Activated T-cell treated with anti-CD3 and anti-CD28 coated beads for 4 hours (primary cell): ENCODE results near the gene LYZL4.
A peak's percentile ranks its signal among the peaks of the same experiment; 100 is the strongest.

Experiments
- DNase-seq: peaks from one replicate; pipeline ENCODE4 v3.0.0-alpha.2; 2020

Gene LYZL4, protein sequence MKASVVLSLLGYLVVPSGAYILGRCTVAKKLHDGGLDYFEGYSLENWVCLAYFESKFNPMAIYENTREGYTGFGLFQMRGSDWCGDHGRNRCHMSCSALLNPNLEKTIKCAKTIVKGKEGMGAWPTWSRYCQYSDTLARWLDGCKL

GRCh38 chr3:42410370-42411131, at the start of gene LYZL4:
Gene LYZL4 (minus strand): TSS chr3:42410610. CDS start chr3:42407251, 3,359 bp downstream.
- DNase-seq: no peak

- no peak for DNase-seq
These were observed 48.7 kb upstream of the LYZL4 start for GRCh38 chr3:42459151-42459550.

- DNase-seq: no peak
These were observed 45.8 kb upstream of the LYZL4 start for GRCh38 chr3:42456211-42456610.

DNA sequence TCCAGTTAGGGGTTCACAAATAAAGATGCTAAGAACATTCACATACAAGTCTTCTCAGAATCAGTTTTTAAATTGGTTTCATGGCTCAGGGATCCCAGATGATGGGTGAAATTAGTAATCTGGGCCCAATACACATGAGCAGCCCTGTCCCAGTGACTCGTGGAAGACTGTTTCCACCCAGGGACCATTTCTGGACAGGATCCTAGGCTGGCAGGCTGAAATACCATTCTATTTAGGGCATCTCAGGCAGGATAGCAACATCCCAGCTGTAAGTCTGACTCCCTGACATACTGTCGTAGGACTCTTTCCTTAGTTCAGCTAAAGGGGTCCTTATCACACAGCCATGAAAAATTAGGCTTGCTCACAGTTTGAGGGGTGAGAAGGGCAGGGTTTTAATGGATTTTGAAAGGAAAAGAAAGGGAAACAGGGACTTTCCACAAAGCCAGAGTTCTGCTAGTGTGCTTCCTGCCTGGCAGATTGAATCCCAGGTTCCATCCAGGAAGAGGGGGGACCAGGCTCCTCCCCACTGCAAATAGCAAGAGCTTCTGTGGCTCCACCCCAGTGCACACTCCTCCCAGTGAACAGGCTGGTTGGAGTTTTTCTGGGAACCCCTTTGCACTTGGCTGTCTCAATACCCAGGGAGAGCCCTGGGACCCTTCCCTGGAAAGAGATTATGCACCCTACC, 41.3 kb upstream of the LYZL4 start:
- DNase-seq: no peak

GRCh38 chr3:42451116-42451515, 40.7 kb upstream of the LYZL4 start:
- DNase-seq: no peak

DNA sequence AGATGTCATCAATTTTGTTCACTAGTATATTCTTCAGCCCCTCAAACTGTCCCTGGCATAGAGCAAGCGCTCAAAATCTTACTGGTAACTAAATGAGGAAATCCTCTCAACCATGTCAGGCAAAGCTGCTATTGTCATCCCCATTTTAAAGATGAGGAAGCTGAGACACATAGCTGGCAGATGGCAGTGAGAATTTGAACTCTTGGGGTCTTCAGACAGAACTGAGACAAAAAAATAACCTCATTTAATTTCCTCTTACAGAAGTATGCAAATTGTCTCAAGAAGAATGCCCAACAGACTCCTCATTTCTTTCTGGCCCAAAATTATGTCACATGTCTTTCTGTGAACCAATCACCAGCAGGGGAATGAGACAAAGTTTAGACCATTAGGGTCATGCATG, 40.2 kb upstream of the LYZL4 start:
- DNase-seq: no peak

GRCh38 chr3:42447481-42447880, 37.1 kb upstream of the LYZL4 start:
- DNase-seq: no peak

DNA sequence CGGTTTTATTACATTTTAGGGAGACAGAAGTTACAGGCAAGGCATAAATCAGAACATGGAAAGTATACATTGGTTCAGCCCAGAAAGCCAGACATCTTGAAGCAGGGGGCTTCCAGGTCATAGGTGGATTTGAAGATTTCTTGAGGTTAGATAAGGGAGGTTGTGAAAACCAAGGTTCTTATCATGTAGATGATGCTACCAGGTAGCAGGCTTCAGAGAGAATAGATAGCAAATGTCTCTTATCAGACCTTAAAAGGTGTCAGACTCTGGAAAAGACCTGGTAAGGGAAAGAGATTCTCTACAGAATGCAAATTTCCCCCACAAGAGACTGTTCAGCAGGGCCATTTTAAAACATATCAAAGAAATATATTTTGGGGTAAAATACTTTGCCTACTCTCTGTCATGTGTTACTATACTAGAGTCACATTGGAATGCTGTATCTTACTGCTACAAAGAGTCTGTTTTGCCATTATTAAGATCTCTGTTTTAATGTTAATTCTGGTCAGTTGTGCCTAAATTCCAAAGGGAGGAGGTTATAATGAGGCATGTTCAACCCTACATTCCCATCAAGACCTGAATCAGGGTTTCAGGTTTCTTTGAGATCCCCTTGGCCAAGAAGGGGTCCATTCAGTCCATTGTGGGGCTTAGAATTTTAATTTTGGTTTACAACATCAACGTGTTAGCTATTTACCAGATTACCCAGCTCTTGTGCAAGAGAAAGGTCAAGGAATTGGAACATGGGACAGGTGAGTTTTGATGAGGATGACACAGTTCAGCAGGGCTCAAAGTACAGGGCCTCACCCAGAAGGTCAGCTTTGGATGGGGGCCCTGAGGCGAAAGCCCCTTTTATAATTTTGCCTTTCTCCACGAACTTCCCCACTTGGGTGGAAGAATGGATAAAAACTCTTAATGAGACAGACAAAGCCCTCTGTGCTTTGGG, 36.0 kb upstream of the LYZL4 start:
- DNase-seq: no peak

DNA sequence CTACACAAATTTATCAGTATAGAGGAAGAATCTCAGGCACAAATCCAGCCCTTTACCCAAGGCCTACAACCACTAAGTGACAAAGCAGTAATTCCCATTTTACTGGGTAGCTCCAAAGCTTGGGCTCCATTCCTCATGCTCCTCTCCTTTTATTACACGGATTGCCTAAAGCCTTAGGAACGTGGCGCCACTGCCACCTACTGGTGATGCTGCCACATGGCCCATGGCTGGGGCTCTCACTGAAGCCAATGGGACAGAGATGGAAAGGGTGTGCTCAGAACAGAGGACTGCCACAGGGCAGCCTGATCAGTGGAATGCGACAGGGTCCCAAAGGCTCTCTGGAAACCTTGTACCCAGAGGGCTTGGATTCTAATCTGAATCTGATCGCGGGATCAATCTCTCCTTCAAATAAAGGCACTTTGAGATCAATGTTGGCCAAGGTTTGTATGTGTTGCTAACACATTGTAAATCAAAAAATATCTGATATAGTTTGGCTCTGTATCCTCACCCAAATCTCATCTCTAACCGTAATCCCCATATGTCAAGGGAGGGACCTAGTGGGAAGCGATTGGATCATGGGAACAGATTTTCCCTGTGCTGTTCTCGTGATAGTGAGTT, 33.5 kb upstream of the LYZL4 start:
- DNase-seq: peak; percentile 71

DNA sequence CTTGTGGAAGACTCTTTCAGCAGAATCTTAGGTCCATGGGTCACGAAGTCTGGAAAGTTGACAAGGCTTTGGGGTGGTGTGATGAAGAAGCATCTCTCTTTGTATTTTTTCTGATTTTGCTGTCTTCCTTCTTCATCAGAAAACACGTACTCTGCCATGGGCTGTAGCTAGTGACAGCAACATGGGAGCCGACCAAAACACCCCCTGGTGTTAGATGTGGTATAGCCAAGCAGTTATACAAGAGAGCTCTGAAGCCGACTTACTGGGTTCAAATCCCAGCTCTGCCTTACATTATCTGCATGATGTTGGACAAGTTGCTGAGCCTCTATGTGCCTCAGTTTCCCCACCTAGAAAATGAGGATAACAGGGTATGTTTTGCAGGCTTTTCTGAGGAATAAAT, 32.9 kb upstream of the LYZL4 start:
- no peak for DNase-seq

DNA sequence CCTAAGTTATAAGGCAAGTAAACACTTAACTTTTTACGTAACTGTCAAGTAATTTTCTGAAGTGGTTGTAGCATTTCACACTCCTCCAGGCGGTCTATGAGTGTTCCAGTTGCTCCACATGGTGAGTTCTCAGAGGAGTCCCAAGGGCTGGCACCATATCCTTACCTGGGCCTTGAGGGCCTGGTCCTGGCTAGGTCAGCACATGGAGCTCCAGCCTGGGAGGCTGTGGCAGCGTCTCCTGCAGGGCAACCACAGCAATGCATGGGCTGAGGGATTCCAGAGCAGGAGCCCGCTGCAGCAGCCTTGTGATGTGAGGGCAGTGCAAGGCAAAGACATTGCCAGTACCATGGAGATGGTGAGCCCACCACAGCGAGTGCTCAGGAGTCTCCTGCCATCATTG, 32.2 kb upstream of the LYZL4 start:
- no peak for DNase-seq

DNA sequence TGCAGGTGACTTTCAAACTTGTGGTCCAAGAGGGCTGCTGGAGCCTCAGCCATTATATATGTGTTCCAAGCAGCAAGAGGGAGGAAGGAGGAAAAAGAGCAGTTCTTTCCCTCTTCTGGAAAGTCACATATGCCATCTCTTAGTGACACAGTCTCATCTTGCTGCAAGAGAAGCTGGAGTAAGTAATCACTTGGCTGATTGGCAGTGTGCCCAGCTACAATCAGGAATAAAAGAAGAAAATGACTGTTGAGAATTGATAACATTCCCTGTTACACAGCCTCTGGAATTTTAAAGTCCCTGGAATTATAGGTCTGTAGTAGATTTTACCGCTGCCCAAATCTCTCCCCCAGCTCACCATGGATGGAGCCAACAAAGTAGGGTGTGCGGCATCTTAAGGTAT, 31.4 kb upstream of the LYZL4 start:
- no peak for DNase-seq

- DNase-seq: no peak
These were observed 30.5 kb upstream of the LYZL4 start for GRCh38 chr3:42440924-42441323.

- DNase-seq: no peak
These were observed 29.1 kb upstream of the LYZL4 start for GRCh38 chr3:42439261-42440115.

DNA sequence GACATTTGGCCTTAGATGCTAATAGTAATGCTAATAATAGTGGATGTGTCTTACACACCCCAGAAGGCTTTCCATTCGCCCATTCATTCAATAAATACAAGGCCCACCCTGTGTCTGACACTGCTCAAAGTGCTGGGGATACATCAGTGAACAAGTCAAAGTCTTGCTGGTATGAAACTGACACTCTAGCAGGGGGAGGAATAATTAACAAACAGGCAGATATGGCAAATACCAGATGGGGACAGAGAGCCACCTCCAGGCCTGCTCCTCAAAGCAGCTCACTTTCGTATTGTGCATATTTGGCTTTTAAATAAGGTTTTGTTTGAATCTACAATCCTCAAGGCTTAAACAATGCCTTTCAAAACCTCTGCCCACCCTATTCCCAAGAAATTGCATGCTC, 28.3 kb upstream of the LYZL4 start:
- no peak for DNase-seq

- no peak for DNase-seq
These were observed 27.8 kb upstream of the LYZL4 start for GRCh38 chr3:42438193-42438592.

GRCh38 chr3:42434777-42435380, 24.5 kb upstream of the LYZL4 start:
- DNase-seq: no peak

DNA sequence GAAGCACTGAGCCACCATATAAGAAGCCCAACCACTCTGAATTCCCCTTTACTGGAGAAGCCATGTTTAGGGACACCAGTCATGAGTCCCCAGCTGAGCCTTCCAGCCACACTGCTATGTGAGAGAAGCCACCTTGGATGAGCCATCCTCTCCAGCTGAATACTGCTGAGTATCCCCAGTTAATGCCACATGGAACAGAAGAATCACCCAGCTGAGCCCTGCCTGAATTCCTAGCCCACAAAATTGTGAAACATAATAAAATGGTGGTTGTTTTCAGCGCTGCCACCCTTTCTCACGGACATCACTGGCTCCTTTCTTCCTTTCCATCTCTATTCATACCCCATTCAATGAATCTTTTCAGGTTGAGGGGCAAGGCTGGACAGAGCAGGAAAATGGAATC, 22.1 kb upstream of the LYZL4 start:
- no peak for DNase-seq

GRCh38 chr3:42430781-42431532, 20.5 kb upstream of the LYZL4 start:
- DNase-seq: no peak

GRCh38 chr3:42428830-42429229, 18.4 kb upstream of the LYZL4 start:
- no peak for DNase-seq
